IMR-90 (cell line): ENCODE data around the gene CCR9. TPM values are rescaled to one million over a fixed set of nuclear protein-coding genes. Genes with fewer than 3 reads are reported as not detected.

Experiments
- ATAC-seq: fragments of 200-7000 bp; cut with Tn5 transposase; 2 replicates; pipeline ENCODE4 v1.9.1; 2020; ENCODE audit warnings: low read depth, mild to moderate bottlenecking, moderate library complexity
- BruUV-seq: library from RNA; stranded (reverse); fragments of 400-500 nt; replicated peaks from 2 replicates; lab custom pipeline; 2021; lab: Mats Ljungman, UMichigan
- CTCF ChIA-PET: fragments of 300-600 bp; formaldehyde crosslinking; extraction: SDS; loops from one replicate; lab custom pipeline; 2021; ENCODE audit warnings: antibody characterized with exemption; lab: Yijun Ruan, JAX
- POLR2A ChIA-PET: fragments of 300-600 bp; sonication (Branson Sonifier 250); formaldehyde crosslinking; loops from one replicate; lab custom pipeline; 2022; ENCODE audit warnings: antibody characterized with exemption; ENCODE audit not compliant: unreplicated experiment; lab: Charles Lee
- DNase-seq: peaks from one replicate; pipeline ENCODE4 v3.0.0; 2013
- H2AFZ ChIP-seq: replicated peaks from 2 replicates; pipeline ENCODE3; 2013; ENCODE audit warnings: low read length, mild to moderate bottlenecking; ENCODE audit not compliant: poor library complexity
- H2AK5ac ChIP-seq: 2 replicates; pipeline ENCODE4 v1.6.1; 2013; ENCODE audit warnings: low read depth, low read length, inconsistent platforms
- H2AK9ac ChIP-seq: replicated peaks from 2 replicates; pipeline ENCODE3; 2013; ENCODE audit warnings: mild to moderate bottlenecking, low read depth, low read length, moderate library complexity; ENCODE audit not compliant: poor library complexity
- H2BK120ac ChIP-seq: 2 replicates; pipeline ENCODE4 v1.6.1; 2013; ENCODE audit warnings: low read depth, low read length, inconsistent platforms
- H2BK15ac ChIP-seq: 3 replicates; pipeline ENCODE4 v1.6.1; 2013; ENCODE audit warnings: low read depth, low read length, inconsistent platforms
- H2BK20ac ChIP-seq: 2 replicates; pipeline ENCODE4 v1.6.1; 2013; ENCODE audit warnings: low read depth, mild to moderate bottlenecking, inconsistent platforms, low read length, moderate library complexity
- H2BK5ac ChIP-seq: 2 replicates; pipeline ENCODE4 v1.6.1; 2013; ENCODE audit warnings: mild to moderate bottlenecking, low read depth, low read length, inconsistent platforms; ENCODE audit not compliant: poor library complexity, severe bottlenecking
- H3K14ac ChIP-seq: replicated peaks from 2 replicates; pipeline ENCODE4 v1.6.1; 2013; ENCODE audit warnings: low read depth, low read length, inconsistent platforms
- H3K18ac ChIP-seq: 2 replicates; pipeline ENCODE4 v1.6.1; 2013; ENCODE audit warnings: low read depth, low read length, control low read depth
- H3K23ac ChIP-seq: 2 replicates; pipeline ENCODE4 v1.6.1; 2013; ENCODE audit warnings: low read depth, low read length, inconsistent platforms
- H3K27ac ChIP-seq: 2 replicates; pipeline ENCODE4 v1.5.1; 2013; ENCODE audit warnings: mild to moderate bottlenecking, control low read depth, low read length; ENCODE audit not compliant: insufficient read depth
- H3K27me3 ChIP-seq: 2 replicates; pipeline ENCODE4 v1.6.1; 2013; ENCODE audit warnings: low read length; ENCODE audit not compliant: control insufficient read depth, insufficient read depth
- H3K36me3 ChIP-seq: 2 replicates; pipeline ENCODE4 v1.6.1; 2013; ENCODE audit warnings: low read length, mixed read lengths; ENCODE audit not compliant: control insufficient read depth, insufficient read depth
- H3K4ac ChIP-seq: 2 replicates; pipeline ENCODE4 v1.6.1; 2013; ENCODE audit warnings: low read depth, low read length, inconsistent platforms
- H3K4me1 ChIP-seq: 2 replicates; pipeline ENCODE4 v1.6.1; 2013; ENCODE audit warnings: low read length, mixed read lengths; ENCODE audit not compliant: control insufficient read depth, insufficient read depth
- H3K4me2 ChIP-seq: 2 replicates; pipeline ENCODE4 v1.6.1; 2013; ENCODE audit warnings: low read depth, mild to moderate bottlenecking, control low read depth, low read length, moderate library complexity
- H3K4me3 ChIP-seq: 2 replicates; pipeline ENCODE4 v1.5.1; 2013; ENCODE audit warnings: low read depth, mild to moderate bottlenecking, control low read depth, low read length, moderate library complexity; ENCODE audit not compliant: insufficient read depth
- H3K56ac ChIP-seq: 2 replicates; pipeline ENCODE4 v1.6.1; 2013; ENCODE audit warnings: low read length, inconsistent platforms; ENCODE audit not compliant: insufficient read depth; ENCODE audit errors: extremely low read depth
- H3K79me1 ChIP-seq, 2 experiments: 2 replicates each; pipeline ENCODE4 v1.6.1; 2013; ENCODE audit warnings: low read length in 2 of 2, inconsistent platforms in 1 of 2, low read depth in 1 of 2
- H3K9ac ChIP-seq: 2 replicates; pipeline ENCODE4 v1.6.1; 2013; ENCODE audit warnings: low read depth, low read length, control low read depth
- H3K9me1 ChIP-seq: 2 replicates; pipeline ENCODE4 v1.6.1; 2013; ENCODE audit warnings: low read length, inconsistent platforms; ENCODE audit not compliant: insufficient read depth
- H3K9me3 ChIP-seq: 2 replicates; pipeline ENCODE4 v1.6.1; 2013; ENCODE audit warnings: low read length; ENCODE audit not compliant: control insufficient read depth, insufficient read depth
- H4K20me1 ChIP-seq: 2 replicates; pipeline ENCODE4 v1.6.1; 2013; ENCODE audit warnings: low read length, inconsistent platforms; ENCODE audit not compliant: insufficient read depth
- H4K5ac ChIP-seq: 2 replicates; pipeline ENCODE4 v1.6.1; 2013; ENCODE audit warnings: mild to moderate bottlenecking, low read depth, low read length, control low read depth
- H4K8ac ChIP-seq, 2 experiments: 2 replicates each; pipeline ENCODE4 v1.6.1; 2013; ENCODE audit warnings: low read depth in 2 of 2, low read length in 2 of 2, control low read depth in 1 of 2, inconsistent platforms in 1 of 2
- H4K91ac ChIP-seq: 2 replicates; pipeline ENCODE4 v1.6.1; 2013; ENCODE audit warnings: low read depth, low read length, inconsistent platforms; ENCODE audit not compliant: insufficient read depth
- BHLHE40 ChIP-seq: fragments of 150-350 bp; IDR thresholded peaks from 2 replicates; pipeline ENCODE4 v1.6.1; 2016; ENCODE audit warnings: mild to moderate bottlenecking, low read depth, low read length
- CEBPB ChIP-seq: IDR thresholded peaks from 2 replicates; pipeline ENCODE4 v1.6.1; 2012; ENCODE audit warnings: low read depth, low read length, improper control_type of control experiment
- CHD1 ChIP-seq: IDR thresholded peaks from 2 replicates; pipeline ENCODE4 v1.6.1; 2012; ENCODE audit warnings: low read depth, low read length, improper control_type of control experiment
- CTCF ChIP-seq: conservative IDR thresholded peaks from 2 replicates; pipeline ENCODE4 v1.5.1; 2012; ENCODE audit warnings: mild to moderate bottlenecking, low read depth, low read length, improper control_type of control experiment
- ELK1 ChIP-seq: fragments of 150-350 bp; IDR thresholded peaks from 2 replicates; pipeline ENCODE4 v1.6.1; 2016; ENCODE audit warnings: low read depth, mild to moderate bottlenecking, low read length, moderate library complexity, borderline replicate concordance
- FOS ChIP-seq: fragments of 150-350 bp; IDR thresholded peaks from 2 replicates; pipeline ENCODE4 v1.6.1; 2016; ENCODE audit warnings: low read depth, low read length
- MAFK ChIP-seq: IDR thresholded peaks from 2 replicates; pipeline ENCODE4 v1.6.1; 2012; ENCODE audit warnings: low read depth, low read length, improper control_type of control experiment
- MAZ ChIP-seq: IDR thresholded peaks from 2 replicates; pipeline ENCODE4 v1.6.1; 2012; ENCODE audit warnings: low read depth, mild to moderate bottlenecking, low read length, improper control_type of control experiment, moderate library complexity, borderline replicate concordance
- MXI1 ChIP-seq: IDR thresholded peaks from 2 replicates; pipeline ENCODE4 v1.6.1; 2012; ENCODE audit warnings: low read depth, mild to moderate bottlenecking, low read length, moderate library complexity, borderline replicate concordance
- NFE2L2 ChIP-seq: fragments of 150-350 bp; IDR thresholded peaks from 2 replicates; pipeline ENCODE4 v1.6.1; 2016; ENCODE audit warnings: low read depth, mild to moderate bottlenecking, low read length
- POLR2A ChIP-seq: IDR thresholded peaks from 2 replicates; pipeline ENCODE4 v1.6.1; 2012; ENCODE audit warnings: mild to moderate bottlenecking, low read depth, low read length
- RAD21 ChIP-seq: IDR thresholded peaks from 2 replicates; pipeline ENCODE4 v1.6.1; 2012; ENCODE audit warnings: low read length, improper control_type of control experiment
- RCOR1 ChIP-seq: IDR thresholded peaks from 2 replicates; pipeline ENCODE4 v1.6.1; 2012; ENCODE audit warnings: mild to moderate bottlenecking, low read length, improper control_type of control experiment; ENCODE audit not compliant: insufficient replicate concordance
- RFX5 ChIP-seq: IDR thresholded peaks from 2 replicates; pipeline ENCODE4 v1.8.0; 2012; ENCODE audit warnings: low read depth, mild to moderate bottlenecking, low read length, moderate library complexity
- SMC3 ChIP-seq: fragments of 150-350 bp; IDR thresholded peaks from 2 replicates; pipeline ENCODE4 v1.6.1; 2016; ENCODE audit warnings: low read depth, mild to moderate bottlenecking, antibody characterized with exemption, low read length, moderate library complexity
- WGBS, 2 experiments: methylation state at CpG; one replicate each; pipeline versions ENCODE4 v1.1.5 to v1.1.7; 2013; ENCODE audit warnings: missing lambda C conversion rate in 2 of 2; ENCODE audit not compliant: insufficient read length in 1 of 2; ENCODE audit errors: extremely low coverage in 2 of 2; 5-methylcytosine and 5-hydroxymethylcytosine counted together
- dilution Hi-C: fragments of 300-500 bp; cut with HindIII; formaldehyde crosslinking; loops from one replicate; pipeline ENCODE4 v1.14.3; 2018; ENCODE audit warnings: low sequenced_read_pairs; ENCODE audit not compliant: unreplicated experiment
- in situ Hi-C: fragments of 300-500 bp; cut with MboI; formaldehyde crosslinking; loops from 3 replicates; pipeline ENCODE4 v1.14.3; 2019; ENCODE audit warnings: low sequenced_read_pairs, inconsistent platforms, mixed read lengths
- intact Hi-C: fragments of 100-400 bp; cut with micrococcal nuclease; formaldehyde crosslinking; loops from 2 replicates; pipeline ENCODE4 v1.10.0; 2022
- polyA plus RNA-seq, 3 experiments: library from polyadenylated mRNA; depleted of rRNA; stranded (reverse); fragments of >200 nt; gene quantifications; 2 replicates each; pipeline ENCODE4 v1.2.3, GENCODE V29; 2012; ENCODE audit warnings: low replicate concordance in 1 of 3
- total RNA-seq: library from RNA; depleted of rRNA; stranded (reverse); fragments of >200 nt; gene quantifications from 2 replicates; pipeline ENCODE4 v1.2.3, GENCODE V29; 2012
- TF ChIP-seq, protein P1 (sequence below): fragments of 150-350 bp; IDR thresholded peaks from 2 replicates; pipeline ENCODE4 v1.6.1; 2017; ENCODE audit warnings: mild to moderate bottlenecking, antibody characterized with exemption, low read length, low read depth

CCR9 gene
- total and polyA plus RNA-seq, 2 of the 4 experiments (the other 2 are of a cell fraction): not detected

- Histone ChIP-seq H2AFZ (no peak overlapping the region), H3K27ac (no peak overlapping the region), H4K20me1 (no peaks in the 10 kb centered on the region), H3K9me1 (0 out of 2 replicates have a peak, but pooled peaks cover 2% of the 10 kb centered on the region), H2AK5ac (no peak overlapping the region), H4K91ac (no peak overlapping the region), H3K9me3 (no peaks in the 10 kb centered on the region), H3K4me1 (no peaks in the 10 kb centered on the region), H3K56ac (no peak overlapping the region), H3K4me2 (no peak overlapping the region), H3K4ac (no peak overlapping the region), H3K14ac (no peak overlapping the region), H4K8ac (no peak overlapping the region), H2BK15ac (no peak overlapping the region), H3K79me1 (no peaks in the 10 kb centered on the region), H2AK9ac (no peak overlapping the region), H3K18ac (no peak overlapping the region), H2BK5ac (no peak overlapping the region), H2BK20ac (no peak overlapping the region), H3K9ac (no peak overlapping the region), H4K5ac (no peak overlapping the region), H3K36me3 (no peaks in the 10 kb centered on the region), H2BK120ac (no peak overlapping the region), H3K4me3 (no peak overlapping the region), H3K23ac (no peak overlapping the region), H3K27me3 (peaks cover 44% of the 10 kb centered on the region)
- dilution Hi-C loops (no loop called here), in situ Hi-C loops (no loop called here), intact Hi-C loops (no loop called here)
- DNase-seq: no peak
- TF ChIP-seq BHLHE40: no peak
- TF ChIP-seq RCOR1: no peak
- no peak for TF ChIP-seq SMC3
- TF ChIP-seq RAD21: no peak
- TF ChIP-seq CTCF: no peak
- no peak for TF ChIP-seq MXI1
- TF ChIP-seq MAFK: no peak
- no peak for TF ChIP-seq ELK1
- TF ChIP-seq, protein P1, sequence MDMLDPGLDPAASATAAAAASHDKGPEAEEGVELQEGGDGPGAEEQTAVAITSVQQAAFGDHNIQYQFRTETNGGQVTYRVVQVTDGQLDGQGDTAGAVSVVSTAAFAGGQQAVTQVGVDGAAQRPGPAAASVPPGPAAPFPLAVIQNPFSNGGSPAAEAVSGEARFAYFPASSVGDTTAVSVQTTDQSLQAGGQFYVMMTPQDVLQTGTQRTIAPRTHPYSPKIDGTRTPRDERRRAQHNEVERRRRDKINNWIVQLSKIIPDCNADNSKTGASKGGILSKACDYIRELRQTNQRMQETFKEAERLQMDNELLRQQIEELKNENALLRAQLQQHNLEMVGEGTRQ: no peak
- TF ChIP-seq CHD1: no peak
- TF ChIP-seq POLR2A: no peak
- no peak for TF ChIP-seq MAZ
- no peak for TF ChIP-seq FOS
- no peak for TF ChIP-seq RFX5
- no peak for TF ChIP-seq NFE2L2
- no peak for TF ChIP-seq CEBPB
- POLR2A ChIA-PET: no interaction called here
- no peak for ATAC-seq
- WGBS, 2 experiments: 63% methylated on average over 1 of the region's 4 CpGs; no CpG with 5 or more reads in 1 of the 2 experiments
- CTCF ChIA-PET: no interaction called here
- BruUV-seq: no TSS peak
These were observed 16.2 kb upstream of the CCR9 start for GRCh38 chr3:45870099-45870498.
